ENCODE results near the gene CYLD.

CYLD gene

GRCh38 chr16:50839356-50839755, 97.5 kb downstream of the CYLD start:
- TF ChIP-seq CTCF (IDR thresholded peaks at IDR 0.05; ENCODE audit: low read depth, low read length) = no peak
- no peak for DNase-seq (ENCODE audit: low read depth in 2 of 2)
- H3K4me3 ChIP-seq (replicated peaks in 1 of 2; ENCODE audit: low read depth in 2 of 2, low read length in 2 of 2) = no peak overlapping the region

- DNase-seq (ENCODE audit: low read depth in 2 of 2) = no peak
- no peak for TF ChIP-seq CTCF (IDR thresholded peaks at IDR 0.05; ENCODE audit: low read depth, low read length)
- no peak overlapping the region for H3K4me3 ChIP-seq (replicated peaks in 1 of 2; ENCODE audit: low read depth in 2 of 2, low read length in 2 of 2)
These were observed 98.2 kb downstream of the CYLD start for GRCh38 chr16:50839920-50840729.

- peak in 1 of 2 donors; percentile 13 for DNase-seq (ENCODE audit: low read depth in 2 of 2)
- H3K4me3 ChIP-seq (replicated peaks in 1 of 2; ENCODE audit: low read depth in 2 of 2, low read length in 2 of 2) = peak overlapping the region in 1 of 2 donors; percentile 14
- no peak for TF ChIP-seq CTCF (IDR thresholded peaks at IDR 0.05; ENCODE audit: low read depth, low read length)
These were observed 99.4 kb downstream of the CYLD start for GRCh38 chr16:50841081-50841886.

GRCh38 chr16:50842013-50842505, 100.2 kb downstream of the CYLD start:
- DNase-seq (ENCODE audit: low read depth in 2 of 2) = no peak
- H3K4me3 ChIP-seq (replicated peaks in 1 of 2; ENCODE audit: low read depth in 2 of 2, low read length in 2 of 2) = no peak overlapping the region
- TF ChIP-seq CTCF (IDR thresholded peaks at IDR 0.05; ENCODE audit: low read depth, low read length) = no peak

- DNase-seq (ENCODE audit: low read depth in 2 of 2) = no peak
- no peak for TF ChIP-seq CTCF (IDR thresholded peaks at IDR 0.05; ENCODE audit: low read depth, low read length)
- H3K4me3 ChIP-seq (replicated peaks in 1 of 2; ENCODE audit: low read depth in 2 of 2, low read length in 2 of 2) = no peak overlapping the region
These were observed 100.7 kb downstream of the CYLD start for GRCh38 chr16:50842589-50842988.

- no peak for DNase-seq (ENCODE audit: low read depth in 2 of 2)
- no peak overlapping the region for H3K4me3 ChIP-seq (replicated peaks in 1 of 2; ENCODE audit: low read depth in 2 of 2, low read length in 2 of 2)
- no peak for TF ChIP-seq CTCF (IDR thresholded peaks at IDR 0.05; ENCODE audit: low read depth, low read length)
These were observed 103.0 kb downstream of the CYLD start for GRCh38 chr16:50844840-50845239.

All from cardiac fibroblast (primary cell).